IMR-90 (cell line): ENCODE results near the gene NXN. TPM values are rescaled to one million over a fixed set of nuclear protein-coding genes. Genes with fewer than 3 reads are reported as not detected.

Experiments
- ATAC-seq: fragments of 200-7000 bp; cut with Tn5 transposase; 2 replicates; pipeline ENCODE4 v1.9.1; 2020; ENCODE audit warnings: low read depth, mild to moderate bottlenecking, moderate library complexity
- BruUV-seq: library from RNA; stranded (reverse); fragments of 400-500 nt; replicated peaks from 2 replicates; lab custom pipeline; 2021; lab: Mats Ljungman, UMichigan
- CTCF ChIA-PET: fragments of 300-600 bp; formaldehyde crosslinking; extraction: SDS; loops from one replicate; lab custom pipeline; 2021; ENCODE audit warnings: antibody characterized with exemption; lab: Yijun Ruan, JAX
- POLR2A ChIA-PET: fragments of 300-600 bp; sonication (Branson Sonifier 250); formaldehyde crosslinking; loops from one replicate; lab custom pipeline; 2022; ENCODE audit warnings: antibody characterized with exemption; ENCODE audit not compliant: unreplicated experiment; lab: Charles Lee
- DNase-seq: peaks from one replicate; pipeline ENCODE4 v3.0.0; 2013
- H2AFZ ChIP-seq: replicated peaks from 2 replicates; pipeline ENCODE3; 2013; ENCODE audit warnings: low read length, mild to moderate bottlenecking; ENCODE audit not compliant: poor library complexity
- H2AK5ac ChIP-seq: 2 replicates; pipeline ENCODE4 v1.6.1; 2013; ENCODE audit warnings: low read depth, low read length, inconsistent platforms
- H2AK9ac ChIP-seq: replicated peaks from 2 replicates; pipeline ENCODE3; 2013; ENCODE audit warnings: mild to moderate bottlenecking, low read depth, low read length, moderate library complexity; ENCODE audit not compliant: poor library complexity
- H2BK120ac ChIP-seq: 2 replicates; pipeline ENCODE4 v1.6.1; 2013; ENCODE audit warnings: low read depth, low read length, inconsistent platforms
- H2BK15ac ChIP-seq: 3 replicates; pipeline ENCODE4 v1.6.1; 2013; ENCODE audit warnings: low read depth, low read length, inconsistent platforms
- H2BK20ac ChIP-seq: 2 replicates; pipeline ENCODE4 v1.6.1; 2013; ENCODE audit warnings: low read depth, mild to moderate bottlenecking, inconsistent platforms, low read length, moderate library complexity
- H2BK5ac ChIP-seq: 2 replicates; pipeline ENCODE4 v1.6.1; 2013; ENCODE audit warnings: mild to moderate bottlenecking, low read depth, low read length, inconsistent platforms; ENCODE audit not compliant: poor library complexity, severe bottlenecking
- H3K14ac ChIP-seq: replicated peaks from 2 replicates; pipeline ENCODE4 v1.6.1; 2013; ENCODE audit warnings: low read depth, low read length, inconsistent platforms
- H3K18ac ChIP-seq: 2 replicates; pipeline ENCODE4 v1.6.1; 2013; ENCODE audit warnings: low read depth, low read length, control low read depth
- H3K23ac ChIP-seq: 2 replicates; pipeline ENCODE4 v1.6.1; 2013; ENCODE audit warnings: low read depth, low read length, inconsistent platforms
- H3K27ac ChIP-seq: 2 replicates; pipeline ENCODE4 v1.5.1; 2013; ENCODE audit warnings: mild to moderate bottlenecking, control low read depth, low read length; ENCODE audit not compliant: insufficient read depth
- H3K27me3 ChIP-seq: 2 replicates; pipeline ENCODE4 v1.6.1; 2013; ENCODE audit warnings: low read length; ENCODE audit not compliant: control insufficient read depth, insufficient read depth
- H3K36me3 ChIP-seq: 2 replicates; pipeline ENCODE4 v1.6.1; 2013; ENCODE audit warnings: low read length, mixed read lengths; ENCODE audit not compliant: control insufficient read depth, insufficient read depth
- H3K4ac ChIP-seq: 2 replicates; pipeline ENCODE4 v1.6.1; 2013; ENCODE audit warnings: low read depth, low read length, inconsistent platforms
- H3K4me1 ChIP-seq: 2 replicates; pipeline ENCODE4 v1.6.1; 2013; ENCODE audit warnings: low read length, mixed read lengths; ENCODE audit not compliant: control insufficient read depth, insufficient read depth
- H3K4me2 ChIP-seq: 2 replicates; pipeline ENCODE4 v1.6.1; 2013; ENCODE audit warnings: low read depth, mild to moderate bottlenecking, control low read depth, low read length, moderate library complexity
- H3K4me3 ChIP-seq: 2 replicates; pipeline ENCODE4 v1.5.1; 2013; ENCODE audit warnings: low read depth, mild to moderate bottlenecking, control low read depth, low read length, moderate library complexity; ENCODE audit not compliant: insufficient read depth
- H3K56ac ChIP-seq: 2 replicates; pipeline ENCODE4 v1.6.1; 2013; ENCODE audit warnings: low read length, inconsistent platforms; ENCODE audit not compliant: insufficient read depth; ENCODE audit errors: extremely low read depth
- H3K79me1 ChIP-seq, 2 experiments: 2 replicates each; pipeline ENCODE4 v1.6.1; 2013; ENCODE audit warnings: low read length in 2 of 2, inconsistent platforms in 1 of 2, low read depth in 1 of 2
- H3K9ac ChIP-seq: 2 replicates; pipeline ENCODE4 v1.6.1; 2013; ENCODE audit warnings: low read depth, low read length, control low read depth
- H3K9me1 ChIP-seq: 2 replicates; pipeline ENCODE4 v1.6.1; 2013; ENCODE audit warnings: low read length, inconsistent platforms; ENCODE audit not compliant: insufficient read depth
- H3K9me3 ChIP-seq: 2 replicates; pipeline ENCODE4 v1.6.1; 2013; ENCODE audit warnings: low read length; ENCODE audit not compliant: control insufficient read depth, insufficient read depth
- H4K20me1 ChIP-seq: 2 replicates; pipeline ENCODE4 v1.6.1; 2013; ENCODE audit warnings: low read length, inconsistent platforms; ENCODE audit not compliant: insufficient read depth
- H4K5ac ChIP-seq: 2 replicates; pipeline ENCODE4 v1.6.1; 2013; ENCODE audit warnings: mild to moderate bottlenecking, low read depth, low read length, control low read depth
- H4K8ac ChIP-seq, 2 experiments: 2 replicates each; pipeline ENCODE4 v1.6.1; 2013; ENCODE audit warnings: low read depth in 2 of 2, low read length in 2 of 2, control low read depth in 1 of 2, inconsistent platforms in 1 of 2
- H4K91ac ChIP-seq: 2 replicates; pipeline ENCODE4 v1.6.1; 2013; ENCODE audit warnings: low read depth, low read length, inconsistent platforms; ENCODE audit not compliant: insufficient read depth
- FOS ChIP-seq: fragments of 150-350 bp; IDR thresholded peaks from 2 replicates; pipeline ENCODE4 v1.6.1; 2016; ENCODE audit warnings: low read depth, low read length
- MXI1 ChIP-seq: IDR thresholded peaks from 2 replicates; pipeline ENCODE4 v1.6.1; 2012; ENCODE audit warnings: low read depth, mild to moderate bottlenecking, low read length, moderate library complexity, borderline replicate concordance
- WGBS, 2 experiments: methylation state at CpG; one replicate each; pipeline versions ENCODE4 v1.1.5 to v1.1.7; 2013; ENCODE audit warnings: missing lambda C conversion rate in 2 of 2; ENCODE audit not compliant: insufficient read length in 1 of 2; ENCODE audit errors: extremely low coverage in 2 of 2; 5-methylcytosine and 5-hydroxymethylcytosine counted together
- dilution Hi-C: fragments of 300-500 bp; cut with HindIII; formaldehyde crosslinking; loops from one replicate; pipeline ENCODE4 v1.14.3; 2018; ENCODE audit warnings: low sequenced_read_pairs; ENCODE audit not compliant: unreplicated experiment
- in situ Hi-C: fragments of 300-500 bp; cut with MboI; formaldehyde crosslinking; loops from 3 replicates; pipeline ENCODE4 v1.14.3; 2019; ENCODE audit warnings: low sequenced_read_pairs, inconsistent platforms, mixed read lengths
- intact Hi-C: fragments of 100-400 bp; cut with micrococcal nuclease; formaldehyde crosslinking; loops from 2 replicates; pipeline ENCODE4 v1.10.0; 2022
- polyA plus RNA-seq, 3 experiments: library from polyadenylated mRNA; depleted of rRNA; stranded (reverse); fragments of >200 nt; gene quantifications; 2 replicates each; pipeline ENCODE4 v1.2.3, GENCODE V29; 2012; ENCODE audit warnings: low replicate concordance in 1 of 3
- total RNA-seq: library from RNA; depleted of rRNA; stranded (reverse); fragments of >200 nt; gene quantifications from 2 replicates; pipeline ENCODE4 v1.2.3, GENCODE V29; 2012

NXN gene
- total and polyA plus RNA-seq, 2 of the 4 experiments (the other 2 are of a cell fraction) = 52.5 to 116 TPM

DNA sequence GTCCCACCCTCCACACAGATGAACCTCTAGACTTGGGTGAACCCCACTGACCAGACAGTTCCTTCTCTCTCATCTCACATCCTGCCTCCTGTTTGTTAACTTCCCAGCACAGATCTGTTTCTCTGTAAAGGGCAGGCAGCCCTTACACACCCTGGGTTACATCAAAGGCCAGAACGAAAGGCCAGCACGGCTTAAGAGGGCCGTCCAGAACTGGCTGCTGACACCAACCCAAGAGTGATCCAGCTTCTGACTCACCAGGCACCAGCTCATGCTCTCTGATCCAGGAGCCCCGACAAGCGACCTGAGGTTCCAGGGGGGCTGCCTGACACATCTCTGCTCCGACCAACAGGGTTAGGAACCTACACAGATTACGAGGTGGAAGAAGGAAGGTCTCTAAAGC, 110.5 kb downstream of the NXN start:
- Histone ChIP-seq H3K9ac (peak overlapping the region; percentile 8; the same call in 1 of the 2 replicates), H2AFZ (peak overlapping the region; percentile 28), H3K18ac (no peak overlapping the region), H2BK15ac (no peak overlapping the region), H3K4ac (no peak overlapping the region; the same call in 1 of the 2 replicates), H4K20me1 (peaks cover 70% of the 10 kb centered on the region), H3K4me2 (peak overlapping the region; percentile 47), H3K4me3 (no peak overlapping the region), H2BK20ac (no peak overlapping the region), H3K56ac (no peak overlapping the region), H3K9me1 (peaks cover 22% of the 10 kb centered on the region), H3K27ac (peak overlapping the region; percentile 13; the same call in 1 of the 2 replicates), H3K9me3 (no peaks in the 10 kb centered on the region), H3K14ac (peak overlapping the region; percentile 47), H3K4me1 (peaks cover 20% of the 10 kb centered on the region), H3K79me1 (peaks cover 40 to 63% of the 10 kb centered on the region in 2 experiments), H2AK9ac (no peak overlapping the region), H3K27me3 (no peaks in the 10 kb centered on the region), H3K36me3 (peaks cover 6% of the 10 kb centered on the region), H2AK5ac (peak overlapping the region; percentile 48; the same call in 1 of the 2 replicates), H4K8ac (peak overlapping the region in 1 of 2 experiments; percentile 20; a peak in 1 of 4 replicates), H3K23ac (no peak overlapping the region), H2BK120ac (no peak overlapping the region), H4K91ac (no peak overlapping the region), H4K5ac (no peak overlapping the region), H2BK5ac (no peak overlapping the region)
- TF ChIP-seq FOS = peak; percentile 53
- no peak for TF ChIP-seq MXI1
- ChIA-PET CTCF (no interaction called here), POLR2A (no interaction called here)
- dilution Hi-C loops (no loop called here), intact Hi-C loops (loop anchor here (2.0 kb wide), 1 partner anchor 60 kb away; no protein-coding TSS in a partner anchor), in situ Hi-C loops (no loop called here)
- peak; percentile 68 for DNase-seq
- BruUV-seq = no TSS peak
- ATAC-seq = peak; percentile 87
- WGBS, 2 experiments = 20% methylated on average over 3 of the region's 7 CpGs; no CpG with 5 or more reads in 1 of the 2 experiments
